Breast epithelium (tissue), 3 donors: ENCODE results near the gene DACH2.

Source experiments
- CTCF ChIP-seq, 3 donors: fragments of 450-650 bp; IDR thresholded peaks; one replicate each; pipeline ENCODE4 v1.5.1; 2016 to 2017; ENCODE audit warnings: antibody characterized with exemption in 3 of 3, mild to moderate bottlenecking in 3 of 3, moderate library complexity in 3 of 3
- POLR2AphosphoS5 ChIP-seq, 3 donors: sonication (generic); formaldehyde crosslinking; IDR thresholded peaks; one replicate each; pipeline ENCODE4 v1.6.1; 2017; ENCODE audit warnings: antibody characterized with exemption in 3 of 3

- TF ChIP-seq POLR2AphosphoS5 (IDR thresholded peaks at IDR 0.05) (no peak), CTCF (IDR thresholded peaks at IDR 0.05) (no peak)
Measured at GRCh38 chrX:86379209-86379608, 231.0 kb downstream of the DACH2 start.
